ENCODE measurements around the gene CIDEA. TPM values are rescaled to one million over a fixed set of nuclear protein-coding genes. Genes with fewer than 3 reads are reported as not detected.

Gene CIDEA
- total and polyA plus RNA-seq, 9 of the 15 experiments (the other 6 are each of a cell fraction or from before 2014, with no cell fraction given) = not detected

DNA sequence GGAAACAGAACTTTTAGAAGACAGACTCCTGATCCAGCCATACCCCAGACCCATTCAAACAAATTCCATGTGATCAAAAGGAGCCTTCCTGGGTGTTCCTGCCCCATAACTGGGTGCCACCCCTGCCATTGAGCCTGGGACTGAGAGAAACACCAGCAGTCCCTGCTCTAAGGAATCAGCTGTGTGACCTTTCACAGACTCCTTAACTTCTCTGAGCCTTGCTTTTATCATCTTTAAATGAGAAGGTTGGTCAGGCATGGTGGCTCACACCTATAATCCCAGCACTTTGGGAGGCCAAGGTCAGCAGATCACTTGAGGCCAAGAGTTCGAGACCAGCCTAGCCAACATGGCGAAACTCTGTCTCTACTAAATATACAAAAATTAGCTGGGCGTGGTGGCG, 20.6 kb downstream of the CIDEA start:
- Histone ChIP-seq H3K36me3 (ENCODE audit: control insufficient read depth, insufficient read depth, low read length) (no peaks in the 10 kb centered on the region), H3K4me1 (replicated peaks in 1 of 2; ENCODE audit: control insufficient read depth in 2 of 2, insufficient read depth in 2 of 2, low read length in 2 of 2) (peaks cover 3 to 33% of the 10 kb centered on the region in 2 experiments; a peak in 3 of 5 replicates), H3K27ac (ENCODE audit: extremely low read depth, low read depth, low read length) (no peak overlapping the region), H3K27me3 (ENCODE audit: control insufficient read depth in 2 of 2, insufficient read depth in 2 of 2, low read length in 2 of 2) (no peaks in the 10 kb centered on the region), H3K79me2 (ENCODE audit: control insufficient read depth, insufficient read depth, low read length) (no peaks in the 10 kb centered on the region), H3K9ac (ENCODE audit: insufficient read depth in 1 of 2, low read depth in 2 of 2, low read length in 2 of 2) (no peak overlapping the region), H3K4me2 (ENCODE audit: insufficient read depth, low read length) (no peak overlapping the region), H4K20me1 (replicated peaks; ENCODE audit: control insufficient read depth, insufficient read depth, low read length) (no peaks in the 10 kb centered on the region), H3K4me3 (no peak overlapping the region), H3K9me1 (ENCODE audit: control insufficient read depth, insufficient read depth, low read length) (peaks cover 2% of the 10 kb centered on the region), H3K9me3 (replicated peaks; ENCODE audit: control insufficient read depth, insufficient read depth, low read depth, low read length) (no peaks in the 10 kb centered on the region), H2AFZ (ENCODE audit: low read depth, low read length) (no peak overlapping the region)
- 80% methylated on average over 4 of the region's 4 CpGs for WGBS (ENCODE audit: insufficient coverage, low coverage, missing lambda C conversion rate)
- ATAC-seq (no peak), DNase-seq (ENCODE audit: extremely low read depth in 1 of 4, low spot score in 3 of 4) (no peak), FAIRE-seq (no peak)
- in situ Hi-C loops (cut with MboI) (no loop called here), intact Hi-C loops (cut with micrococcal nuclease) (no loop called here)
- no TSS peak for BruUV-seq (replicated peaks)
- ChIA-PET CTCF (ENCODE audit: low intra/inter-chr PET ratio) (no interaction called here), POLR2A (interaction anchor here (0.6 to 2.1 kb wide), 3 partner anchors 9 to 517 kb away, joined by 3 to 4 read pairs (median 3); no protein-coding TSS in a partner anchor)
- TF ChIP-seq RFX1 (IDR thresholded peaks at IDR 0.05) = no peak
- no peak for TF ChIP-seq ZNF778 (CRISPR knock-in tag; IDR thresholded peaks at IDR 0.05)
- TF ChIP-seq ZBTB7A (IDR thresholded peaks at IDR 0.05; ENCODE audit: borderline replicate concordance, control insufficient read depth, low read depth, low read length) = no peak
- TF ChIP-seq HDAC6 (IDR thresholded peaks at IDR 0.05; ENCODE audit: low read depth, low read length) = no peak
- peak; percentile 33 for TF ChIP-seq ZFP36 (IDR thresholded peaks at IDR 0.05; ENCODE audit: low read depth, low read length, partially characterized antibody)
- peak; percentile 26; the same call in 1 of the 2 replicates for TF ChIP-seq ADNP (tag; IDR thresholded peaks at IDR 0.05)
- no peak for TF ChIP-seq HDAC1 (IDR thresholded peaks at IDR 0.05)
- no peak for TF ChIP-seq MIER1 (IDR thresholded peaks at IDR 0.05; ENCODE audit: low read depth)
- no peak for TF ChIP-seq SAP30 (IDR thresholded peaks at IDR 0.05; ENCODE audit: borderline replicate concordance, insufficient read depth, low read depth, low read length, poor library complexity, severe bottlenecking)
- no peak for TF ChIP-seq IRF1 (CRISPR knock-in tag; IDR thresholded peaks at IDR 0.05; ENCODE audit: borderline replicate concordance)
- no peak for TF ChIP-seq SIRT6 (IDR thresholded peaks at IDR 0.05; ENCODE audit: low read depth, low read length)
- TF ChIP-seq BCOR (IDR thresholded peaks at IDR 0.05) = peak; percentile 93
- TF ChIP-seq CEBPZ (IDR thresholded peaks at IDR 0.05; ENCODE audit: borderline replicate concordance, low read depth, low read length) = no peak

Data from K562 (cell line).